HAP-1 (cell line): ENCODE measurements around the gene FBXL20.
A peak's percentile ranks its signal among the peaks of the same experiment; 100 is the strongest.

Experiments used
- DNase-seq, 2 experiments: peaks; one replicate each; pipeline ENCODE4 v3.0.0-alpha.2; 2016 to 2020; ENCODE audit warnings: low spot score in 2 of 2
- H3K27me3 ChIP-seq: fragments of 250-450 bp; sonication (Bioruptor Pico); 2 replicates; pipeline ENCODE4 v1.5.1; 2020; ENCODE audit warnings: low read depth, mild to moderate bottlenecking, moderate library complexity
- H3K36me3 ChIP-seq: fragments of 250-450 bp; sonication (Bioruptor Pico); replicated peaks from 2 replicates; pipeline ENCODE4 v1.5.1; 2020; ENCODE audit warnings: mild to moderate bottlenecking
- H3K4me1 ChIP-seq: fragments of 250-450 bp; sonication (Bioruptor Pico); 2 replicates; pipeline ENCODE4 v1.5.1; 2020; ENCODE audit warnings: mild to moderate bottlenecking
- H3K4me3 ChIP-seq: fragments of 250-450 bp; sonication (Bioruptor Pico); 2 replicates; pipeline ENCODE4 v1.5.1; 2020; ENCODE audit warnings: mild to moderate bottlenecking, moderate library complexity
- H3K9me3 ChIP-seq: fragments of 250-450 bp; sonication (Bioruptor Pico); 2 replicates; pipeline ENCODE4 v1.5.1; 2020; ENCODE audit warnings: mild to moderate bottlenecking, moderate library complexity
- in situ Hi-C: fragments of 300-500 bp; cut with MboI; formaldehyde crosslinking; loops from 3 replicates; pipeline ENCODE4 v1.14.3; 2020; ENCODE audit warnings: low sequenced_read_pairs, inconsistent platforms, mixed read lengths

FBXL20 gene

GRCh38 chr17:39244016-39244599 is 157.3 kb downstream of the FBXL20 start:
- H3K9me3 ChIP-seq, result no peaks in the 10 kb centered on the region
- no peaks in the 10 kb centered on the region for H3K36me3 ChIP-seq
- H3K4me3 ChIP-seq, result no peak overlapping the region
- in situ Hi-C loops, result loop anchor here (10.0 kb wide), 1 partner anchor 259 kb away; no protein-coding TSS in a partner anchor
- H3K27me3 ChIP-seq, result no peaks in the 10 kb centered on the region
- no peak for DNase-seq
- H3K4me1 ChIP-seq, result no peaks in the 10 kb centered on the region

- Histone ChIP-seq H3K4me1 (no peaks in the 10 kb centered on the region), H3K9me3 (no peaks in the 10 kb centered on the region), H3K36me3 (no peaks in the 10 kb centered on the region), H3K27me3 (no peaks in the 10 kb centered on the region), H3K4me3 (no peak overlapping the region)
- in situ Hi-C loops, result loop anchor here (10.0 kb wide), 1 partner anchor 258 kb away; no protein-coding TSS in a partner anchor
- no peak for DNase-seq
Observed at GRCh38 chr17:39243155-39243554, 158.3 kb downstream of the FBXL20 start.

GRCh38 chr17:39240631-39241030 is 160.8 kb downstream of the FBXL20 start:
- in situ Hi-C loops, result loop anchor here (10.0 kb wide), 1 partner anchor 256 kb away; no protein-coding TSS in a partner anchor
- Histone ChIP-seq H3K4me3 (no peak overlapping the region), H3K36me3 (no peaks in the 10 kb centered on the region), H3K9me3 (no peaks in the 10 kb centered on the region), H3K27me3 (no peaks in the 10 kb centered on the region), H3K4me1 (no peaks in the 10 kb centered on the region)
- DNase-seq, result no peak

GRCh38 chr17:39239640-39240314 is 161.6 kb downstream of the FBXL20 start:
- H3K36me3 ChIP-seq, result no peaks in the 10 kb centered on the region
- in situ Hi-C loops, result loop anchor here (10.0 kb wide), 1 partner anchor 255 kb away; no protein-coding TSS in a partner anchor
- H3K9me3 ChIP-seq, result no peaks in the 10 kb centered on the region
- H3K4me3 ChIP-seq, result no peak overlapping the region
- no peaks in the 10 kb centered on the region for H3K4me1 ChIP-seq
- H3K27me3 ChIP-seq, result no peaks in the 10 kb centered on the region
- peak in 1 of 2 experiments; percentile 80 for DNase-seq

- no peaks in the 10 kb centered on the region for H3K4me1 ChIP-seq
- H3K9me3 ChIP-seq, result no peaks in the 10 kb centered on the region
- H3K4me3 ChIP-seq, result no peak overlapping the region
- in situ Hi-C loops, result no loop called here
- H3K27me3 ChIP-seq, result no peaks in the 10 kb centered on the region
- no peaks in the 10 kb centered on the region for H3K36me3 ChIP-seq
- DNase-seq, result no peak
Observed at GRCh38 chr17:39238311-39238972, 163.0 kb downstream of the FBXL20 start.

- Histone ChIP-seq H3K9me3 (no peaks in the 10 kb centered on the region), H3K36me3 (no peaks in the 10 kb centered on the region), H3K4me1 (no peaks in the 10 kb centered on the region), H3K27me3 (no peaks in the 10 kb centered on the region), H3K4me3 (no peak overlapping the region)
- no peak for DNase-seq
- in situ Hi-C loops, result no loop called here
Observed at GRCh38 chr17:39237586-39237985, 163.8 kb downstream of the FBXL20 start.

- no peak for DNase-seq
Observed at GRCh38 chr17:39236981-39237441, 164.4 kb downstream of the FBXL20 start.

GRCh38 chr17:39236450-39236927 is 164.9 kb downstream of the FBXL20 start:
- Histone ChIP-seq H3K9me3 (no peaks in the 10 kb centered on the region), H3K4me1 (peaks cover 4% of the 10 kb centered on the region; the same call in 1 of the 2 replicates), H3K27me3 (no peaks in the 10 kb centered on the region), H3K36me3 (no peaks in the 10 kb centered on the region), H3K4me3 (no peak overlapping the region)
- DNase-seq, result no peak
- in situ Hi-C loops, result no loop called here

More at GRCh38 chr17:39236981-39237441, 164.4 kb downstream of the FBXL20 start:
- Histone ChIP-seq H3K4me3 (no peak overlapping the region), H3K4me1 (no peaks in the 10 kb centered on the region; the same call in 1 of the 2 replicates), H3K27me3 (no peaks in the 10 kb centered on the region), H3K9me3 (no peaks in the 10 kb centered on the region), H3K36me3 (no peaks in the 10 kb centered on the region)
- in situ Hi-C loops, result no loop called here

- Histone ChIP-seq H3K27me3 (no peaks in the 10 kb centered on the region), H3K9me3 (no peaks in the 10 kb centered on the region), H3K4me3 (no peak overlapping the region), H3K36me3 (no peaks in the 10 kb centered on the region), H3K4me1 (peaks cover 4% of the 10 kb centered on the region; the same call in 1 of the 2 replicates)
- peak; percentile 75 to 77 for DNase-seq
- in situ Hi-C loops, result no loop called here
Observed at GRCh38 chr17:39235555-39236449, 165.6 kb downstream of the FBXL20 start.

GRCh38 chr17:39231591-39232551 is 169.6 kb downstream of the FBXL20 start:
- Histone ChIP-seq H3K4me1 (peaks cover 4% of the 10 kb centered on the region; the same call in 1 of the 2 replicates), H3K9me3 (no peaks in the 10 kb centered on the region), H3K4me3 (no peak overlapping the region), H3K27me3 (no peaks in the 10 kb centered on the region), H3K36me3 (no peaks in the 10 kb centered on the region)
- peak; percentile 71 to 88 for DNase-seq
- in situ Hi-C loops, result no loop called here

GRCh38 chr17:39231091-39231561 is 170.3 kb downstream of the FBXL20 start:
- peaks cover 7% of the 10 kb centered on the region for H3K4me1 ChIP-seq
- in situ Hi-C loops, result no loop called here

GRCh38 chr17:39230361-39230760 is 171.1 kb downstream of the FBXL20 start:
- in situ Hi-C loops, result no loop called here
- no peaks in the 10 kb centered on the region for H3K9me3 ChIP-seq
- H3K4me3 ChIP-seq, result no peak overlapping the region
- no peaks in the 10 kb centered on the region for H3K36me3 ChIP-seq
- no peak for DNase-seq
- peaks cover 8% of the 10 kb centered on the region for H3K4me1 ChIP-seq
- peaks cover under 1% of the 10 kb centered on the region; the same call in 1 of the 2 replicates for H3K27me3 ChIP-seq

More at GRCh38 chr17:39231091-39231561, 170.3 kb downstream of the FBXL20 start:
- Histone ChIP-seq H3K27me3 (no peaks in the 10 kb centered on the region), H3K4me3 (no peak overlapping the region), H3K36me3 (no peaks in the 10 kb centered on the region), H3K9me3 (no peaks in the 10 kb centered on the region)
- no peak for DNase-seq
